ENCODE results near the gene ZBTB47.

Gene ZBTB47

DNA sequence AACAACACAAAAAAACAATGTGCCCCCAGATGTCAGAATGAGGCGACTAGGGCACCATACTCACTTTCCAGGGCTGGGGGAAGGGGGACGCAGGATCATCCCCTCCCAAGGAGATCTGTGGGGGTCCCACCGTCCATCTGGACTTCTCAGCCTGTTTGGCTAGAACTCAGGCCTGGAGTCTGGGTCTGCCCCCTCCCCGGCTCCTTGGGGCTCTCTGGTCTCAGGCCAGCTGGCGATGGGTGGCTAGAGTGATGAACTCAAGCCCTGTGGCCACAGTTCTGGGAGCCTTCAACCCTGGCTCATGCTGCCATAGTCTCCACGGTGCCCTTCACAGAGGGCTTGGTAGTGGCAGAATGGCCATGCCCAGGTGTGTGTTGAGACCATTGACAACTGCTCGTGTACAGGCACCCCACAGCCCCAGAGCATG, 13.6 kb downstream of the ZBTB47 start:
- Histone ChIP-seq H3K27ac (no peak overlapping the region), H3K4me3 (ENCODE audit: low read depth, low read length) (no peak overlapping the region), H3K27me3 (replicated peaks) (no peaks in the 10 kb centered on the region), H3K36me3 (replicated peaks) (peaks cover under 1% of the 10 kb centered on the region)
- TF ChIP-seq, protein P1, sequence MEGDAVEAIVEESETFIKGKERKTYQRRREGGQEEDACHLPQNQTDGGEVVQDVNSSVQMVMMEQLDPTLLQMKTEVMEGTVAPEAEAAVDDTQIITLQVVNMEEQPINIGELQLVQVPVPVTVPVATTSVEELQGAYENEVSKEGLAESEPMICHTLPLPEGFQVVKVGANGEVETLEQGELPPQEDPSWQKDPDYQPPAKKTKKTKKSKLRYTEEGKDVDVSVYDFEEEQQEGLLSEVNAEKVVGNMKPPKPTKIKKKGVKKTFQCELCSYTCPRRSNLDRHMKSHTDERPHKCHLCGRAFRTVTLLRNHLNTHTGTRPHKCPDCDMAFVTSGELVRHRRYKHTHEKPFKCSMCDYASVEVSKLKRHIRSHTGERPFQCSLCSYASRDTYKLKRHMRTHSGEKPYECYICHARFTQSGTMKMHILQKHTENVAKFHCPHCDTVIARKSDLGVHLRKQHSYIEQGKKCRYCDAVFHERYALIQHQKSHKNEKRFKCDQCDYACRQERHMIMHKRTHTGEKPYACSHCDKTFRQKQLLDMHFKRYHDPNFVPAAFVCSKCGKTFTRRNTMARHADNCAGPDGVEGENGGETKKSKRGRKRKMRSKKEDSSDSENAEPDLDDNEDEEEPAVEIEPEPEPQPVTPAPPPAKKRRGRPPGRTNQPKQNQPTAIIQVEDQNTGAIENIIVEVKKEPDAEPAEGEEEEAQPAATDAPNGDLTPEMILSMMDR (IDR thresholded peaks at IDR 0.05; ENCODE audit: low read depth, low read length, missing control alignments), result no peak
- in situ Hi-C loops (cut with HindIII; ENCODE audit: low pct_ligation_motif_present, low sequenced_read_pairs), result no loop called here
- no peak for DNase-seq

DNA sequence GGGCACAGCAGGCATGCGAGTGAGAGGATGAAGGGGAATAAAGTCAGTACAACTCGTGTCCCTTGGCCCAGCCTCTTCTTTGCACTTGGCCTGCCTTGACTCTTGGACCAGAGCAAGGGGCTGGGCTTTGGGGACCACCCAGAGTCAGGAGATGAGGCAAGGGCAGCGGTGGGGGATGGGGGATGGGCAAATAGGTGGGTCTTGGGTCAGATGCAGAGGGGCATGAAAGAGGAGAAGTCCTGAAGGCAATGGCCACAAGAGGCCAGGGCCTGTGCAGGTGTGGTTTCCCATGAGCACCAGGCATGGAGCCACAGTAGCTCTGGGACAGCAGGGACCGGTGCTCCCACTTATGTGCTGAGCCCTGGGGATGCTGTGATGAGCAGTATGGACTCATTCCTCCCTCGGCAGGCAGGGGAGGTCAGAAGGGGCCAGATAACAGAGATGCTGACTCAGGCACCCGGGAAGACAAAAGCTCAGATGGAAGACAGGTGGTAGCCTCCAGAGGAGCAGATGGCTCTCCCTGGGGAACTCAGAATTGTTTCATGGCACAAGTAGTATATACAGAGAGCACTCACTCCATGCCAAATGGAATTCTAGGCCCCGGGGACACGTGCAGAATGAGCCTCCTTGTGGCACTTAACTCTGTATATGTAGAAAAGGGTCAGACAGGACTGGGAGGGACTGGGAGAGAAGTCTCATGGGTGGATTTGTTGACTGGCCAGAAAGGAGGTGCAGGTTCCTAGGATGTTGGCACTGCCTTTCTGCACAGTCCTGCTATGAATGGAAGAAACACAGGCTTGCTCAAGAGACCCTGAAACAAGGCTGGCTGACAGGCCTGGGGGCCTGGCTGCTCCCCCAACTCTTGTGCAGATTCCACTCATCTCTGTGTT, 14.3 kb downstream of the ZBTB47 start:
- H3K36me3 ChIP-seq (replicated peaks), result no peaks in the 10 kb centered on the region
- DNase-seq, result no peak
- TF ChIP-seq, protein P1 (IDR thresholded peaks at IDR 0.05; ENCODE audit: low read depth, low read length, missing control alignments), result no peak
- H3K27me3 ChIP-seq (replicated peaks), result no peaks in the 10 kb centered on the region
- no peak overlapping the region for H3K27ac ChIP-seq
- in situ Hi-C loops (cut with HindIII; ENCODE audit: low pct_ligation_motif_present, low sequenced_read_pairs), result no loop called here
- H3K4me3 ChIP-seq (ENCODE audit: low read depth, low read length), result no peak overlapping the region

DNA sequence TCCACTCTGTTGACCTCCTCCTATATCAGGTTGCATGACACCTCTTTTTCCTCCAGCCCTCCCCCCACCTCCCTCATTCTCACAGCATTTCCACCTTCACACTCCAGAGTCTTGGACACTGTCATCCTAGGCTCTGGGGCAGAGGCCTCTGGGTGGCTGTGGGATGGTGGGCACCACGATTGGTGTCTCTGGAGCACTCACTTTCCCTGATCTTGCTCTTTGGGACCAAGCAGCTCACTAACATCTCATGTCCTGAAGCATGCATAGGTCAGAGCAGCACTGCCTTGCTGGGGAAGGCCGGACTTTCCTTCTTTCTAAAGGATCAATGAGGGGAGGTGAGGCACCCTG, 14.9 kb downstream of the ZBTB47 start:
- TF ChIP-seq, protein P1 (IDR thresholded peaks at IDR 0.05; ENCODE audit: low read depth, low read length, missing control alignments), result no peak
- H3K27ac ChIP-seq, result no peak overlapping the region
- no peak overlapping the region for H3K4me3 ChIP-seq (ENCODE audit: low read depth, low read length)
- no peaks in the 10 kb centered on the region for H3K36me3 ChIP-seq (replicated peaks)
- no peak for DNase-seq
- in situ Hi-C loops (cut with HindIII; ENCODE audit: low pct_ligation_motif_present, low sequenced_read_pairs), result no loop called here
- no peaks in the 10 kb centered on the region for H3K27me3 ChIP-seq (replicated peaks)

DNA sequence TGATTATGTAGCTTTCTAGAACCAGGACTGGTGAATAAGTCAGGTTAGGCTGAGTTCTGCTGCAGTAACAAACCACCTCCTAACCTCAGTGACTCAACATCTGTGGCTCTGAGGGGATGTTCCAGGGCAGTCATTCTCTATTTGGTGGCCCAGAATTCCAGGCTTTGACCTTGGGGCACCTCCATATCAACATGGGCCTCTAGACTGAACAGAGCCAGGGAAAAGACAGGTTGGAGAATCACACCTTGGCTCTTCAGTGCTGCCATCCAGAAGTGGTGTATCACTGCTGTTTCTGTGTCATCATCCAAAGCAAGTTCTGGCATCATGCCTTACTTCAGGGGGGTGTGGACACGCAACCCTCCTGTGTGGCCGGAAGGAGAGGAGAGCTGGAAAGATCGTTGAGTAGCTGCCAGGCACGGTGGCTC, 15.3 kb downstream of the ZBTB47 start:
- TF ChIP-seq, protein P1 (IDR thresholded peaks at IDR 0.05; ENCODE audit: low read depth, low read length, missing control alignments), result no peak
- no peaks in the 10 kb centered on the region for H3K36me3 ChIP-seq (replicated peaks)
- in situ Hi-C loops (cut with HindIII; ENCODE audit: low pct_ligation_motif_present, low sequenced_read_pairs), result no loop called here
- no peaks in the 10 kb centered on the region for H3K27me3 ChIP-seq (replicated peaks)
- DNase-seq, result no peak
- H3K27ac ChIP-seq, result no peak overlapping the region
- no peak overlapping the region for H3K4me3 ChIP-seq (ENCODE audit: low read depth, low read length)

DNA sequence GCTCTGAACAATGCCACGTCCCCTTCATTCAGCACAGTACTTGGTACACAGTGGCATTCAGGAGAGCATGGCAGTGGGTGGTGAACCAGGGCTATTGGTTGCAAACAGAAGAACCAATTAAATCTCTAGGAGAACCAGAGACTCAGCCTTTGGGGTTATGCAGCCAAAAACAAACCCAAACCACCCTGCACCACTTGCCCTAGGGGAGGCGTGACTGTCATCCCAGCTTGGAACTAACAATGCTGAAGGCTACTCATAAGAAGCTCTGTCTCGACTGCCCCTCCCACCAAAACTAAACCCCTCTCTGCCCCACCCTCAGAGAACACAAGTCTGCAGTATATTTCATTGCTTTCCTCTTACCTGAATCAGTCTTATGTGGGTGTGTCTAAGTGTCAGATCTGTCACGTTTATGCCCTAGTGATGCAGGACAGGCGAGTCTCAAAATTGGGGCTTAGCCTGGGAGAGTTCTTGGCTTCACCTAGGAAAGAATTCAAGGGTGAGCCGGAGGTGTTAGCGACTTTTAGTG, 16.6 kb downstream of the ZBTB47 start:
- in situ Hi-C loops (cut with HindIII; ENCODE audit: low pct_ligation_motif_present, low sequenced_read_pairs), result no loop called here
- H3K36me3 ChIP-seq (replicated peaks), result no peaks in the 10 kb centered on the region
- no peak for DNase-seq
- no peaks in the 10 kb centered on the region for H3K27me3 ChIP-seq (replicated peaks)
- no peak overlapping the region for H3K27ac ChIP-seq
- TF ChIP-seq, protein P1 (IDR thresholded peaks at IDR 0.05; ENCODE audit: low read depth, low read length, missing control alignments), result no peak
- no peak overlapping the region for H3K4me3 ChIP-seq (ENCODE audit: low read depth, low read length)
